ENCODE measurements around the gene PRDM10. TPM values are rescaled to one million over a fixed set of nuclear protein-coding genes. Genes with fewer than 3 reads are reported as not detected.

PRDM10 gene
- polyA plus RNA-seq, 1 donor from 2014 or later, result 13.7 TPM

DNA sequence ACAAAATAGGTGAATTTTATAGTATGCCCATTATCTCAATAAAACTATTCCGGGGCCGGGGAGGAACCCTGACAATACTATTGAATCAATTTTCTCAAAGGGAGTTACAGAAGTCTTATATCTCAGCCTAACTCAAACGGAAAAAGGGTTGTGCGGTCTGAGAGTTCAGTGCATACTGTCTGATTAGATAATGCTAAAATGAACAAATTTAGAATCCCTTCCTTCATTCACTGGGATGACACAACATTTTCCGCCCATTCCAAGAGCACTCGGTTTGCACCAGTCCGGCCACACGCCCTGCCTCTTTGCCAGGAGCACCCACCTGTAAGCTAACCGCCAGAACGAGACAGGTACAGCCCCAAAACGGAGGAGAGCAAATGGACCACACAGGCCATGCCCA, 57.3 kb downstream of the PRDM10 start:
- Histone ChIP-seq H3K27ac (ENCODE audit: low read length) (no peak overlapping the region), H3K79me2 (replicated peaks; ENCODE audit: insufficient read depth, low read length) (no peaks in the 10 kb centered on the region), H3K27me3 (ENCODE audit: insufficient read depth, low read depth, low read length) (no peaks in the 10 kb centered on the region), H3K4me3 (ENCODE audit: low read length) (no peak overlapping the region), H3K9me3 (ENCODE audit: low read length) (no peaks in the 10 kb centered on the region), H3K9ac (ENCODE audit: low read length) (no peak overlapping the region), H3F3A (ENCODE audit: insufficient read depth, low read length, poor library complexity, severe bottlenecking) (no peaks in the 10 kb centered on the region), H2AFZ (ENCODE audit: low read depth, low read length) (no peak overlapping the region), H3K4me2 (ENCODE audit: low read length) (no peak overlapping the region), H4K20me1 (ENCODE audit: insufficient read depth) (no peaks in the 10 kb centered on the region), H3K36me3 (ENCODE audit: insufficient read depth, low read length) (no peaks in the 10 kb centered on the region), H3K9me2 (ENCODE audit: insufficient read depth, low read length) (no peaks in the 10 kb centered on the region)
- TF ChIP-seq, protein P1, sequence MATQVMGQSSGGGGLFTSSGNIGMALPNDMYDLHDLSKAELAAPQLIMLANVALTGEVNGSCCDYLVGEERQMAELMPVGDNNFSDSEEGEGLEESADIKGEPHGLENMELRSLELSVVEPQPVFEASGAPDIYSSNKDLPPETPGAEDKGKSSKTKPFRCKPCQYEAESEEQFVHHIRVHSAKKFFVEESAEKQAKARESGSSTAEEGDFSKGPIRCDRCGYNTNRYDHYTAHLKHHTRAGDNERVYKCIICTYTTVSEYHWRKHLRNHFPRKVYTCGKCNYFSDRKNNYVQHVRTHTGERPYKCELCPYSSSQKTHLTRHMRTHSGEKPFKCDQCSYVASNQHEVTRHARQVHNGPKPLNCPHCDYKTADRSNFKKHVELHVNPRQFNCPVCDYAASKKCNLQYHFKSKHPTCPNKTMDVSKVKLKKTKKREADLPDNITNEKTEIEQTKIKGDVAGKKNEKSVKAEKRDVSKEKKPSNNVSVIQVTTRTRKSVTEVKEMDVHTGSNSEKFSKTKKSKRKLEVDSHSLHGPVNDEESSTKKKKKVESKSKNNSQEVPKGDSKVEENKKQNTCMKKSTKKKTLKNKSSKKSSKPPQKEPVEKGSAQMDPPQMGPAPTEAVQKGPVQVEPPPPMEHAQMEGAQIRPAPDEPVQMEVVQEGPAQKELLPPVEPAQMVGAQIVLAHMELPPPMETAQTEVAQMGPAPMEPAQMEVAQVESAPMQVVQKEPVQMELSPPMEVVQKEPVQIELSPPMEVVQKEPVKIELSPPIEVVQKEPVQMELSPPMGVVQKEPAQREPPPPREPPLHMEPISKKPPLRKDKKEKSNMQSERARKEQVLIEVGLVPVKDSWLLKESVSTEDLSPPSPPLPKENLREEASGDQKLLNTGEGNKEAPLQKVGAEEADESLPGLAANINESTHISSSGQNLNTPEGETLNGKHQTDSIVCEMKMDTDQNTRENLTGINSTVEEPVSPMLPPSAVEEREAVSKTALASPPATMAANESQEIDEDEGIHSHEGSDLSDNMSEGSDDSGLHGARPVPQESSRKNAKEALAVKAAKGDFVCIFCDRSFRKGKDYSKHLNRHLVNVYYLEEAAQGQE (IDR thresholded peaks at IDR 0.05; ENCODE audit: borderline replicate concordance), result no peak

DNA sequence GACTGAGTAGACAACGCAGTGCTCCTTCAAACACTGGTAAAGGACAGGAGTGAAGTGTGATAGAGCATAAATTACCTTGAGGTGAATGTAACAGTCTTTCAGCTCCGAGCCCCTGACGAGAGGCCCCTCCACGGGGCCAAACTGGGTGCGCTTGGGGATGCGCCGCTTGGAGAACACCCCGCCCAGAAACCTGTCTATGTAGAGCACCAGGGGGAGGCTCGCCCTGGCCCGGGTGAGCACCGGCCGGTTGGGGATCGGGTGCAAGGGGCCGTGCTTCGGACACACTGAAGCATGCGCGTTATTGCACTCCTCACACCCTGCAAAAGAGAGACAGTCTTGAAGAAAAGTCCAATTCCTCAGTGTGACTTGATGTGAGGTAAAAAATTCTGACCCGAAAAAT, 57.9 kb downstream of the PRDM10 start:
- Histone ChIP-seq H3K9ac (ENCODE audit: low read length) (no peak overlapping the region), H2AFZ (ENCODE audit: low read depth, low read length) (no peak overlapping the region), H3K9me3 (ENCODE audit: low read length) (no peaks in the 10 kb centered on the region), H3K4me2 (ENCODE audit: low read length) (no peak overlapping the region), H3K27me3 (ENCODE audit: insufficient read depth, low read depth, low read length) (no peaks in the 10 kb centered on the region), H4K20me1 (ENCODE audit: insufficient read depth) (no peaks in the 10 kb centered on the region), H3K9me2 (ENCODE audit: insufficient read depth, low read length) (no peaks in the 10 kb centered on the region), H3K36me3 (ENCODE audit: insufficient read depth, low read length) (no peaks in the 10 kb centered on the region), H3K79me2 (replicated peaks; ENCODE audit: insufficient read depth, low read length) (no peaks in the 10 kb centered on the region), H3K27ac (ENCODE audit: low read length) (no peak overlapping the region), H3K4me3 (ENCODE audit: low read length) (no peak overlapping the region), H3F3A (ENCODE audit: insufficient read depth, low read length, poor library complexity, severe bottlenecking) (no peaks in the 10 kb centered on the region)
- TF ChIP-seq EP300 (conservative IDR thresholded peaks at IDR 0.05; ENCODE audit: poor library complexity, severe bottlenecking), result no peak
- no peak for TF ChIP-seq EZH2 (IDR thresholded peaks at IDR 0.05; ENCODE audit: borderline replicate concordance, insufficient read depth, low read length, poor library complexity, severe bottlenecking)
- TF ChIP-seq, protein P2, sequence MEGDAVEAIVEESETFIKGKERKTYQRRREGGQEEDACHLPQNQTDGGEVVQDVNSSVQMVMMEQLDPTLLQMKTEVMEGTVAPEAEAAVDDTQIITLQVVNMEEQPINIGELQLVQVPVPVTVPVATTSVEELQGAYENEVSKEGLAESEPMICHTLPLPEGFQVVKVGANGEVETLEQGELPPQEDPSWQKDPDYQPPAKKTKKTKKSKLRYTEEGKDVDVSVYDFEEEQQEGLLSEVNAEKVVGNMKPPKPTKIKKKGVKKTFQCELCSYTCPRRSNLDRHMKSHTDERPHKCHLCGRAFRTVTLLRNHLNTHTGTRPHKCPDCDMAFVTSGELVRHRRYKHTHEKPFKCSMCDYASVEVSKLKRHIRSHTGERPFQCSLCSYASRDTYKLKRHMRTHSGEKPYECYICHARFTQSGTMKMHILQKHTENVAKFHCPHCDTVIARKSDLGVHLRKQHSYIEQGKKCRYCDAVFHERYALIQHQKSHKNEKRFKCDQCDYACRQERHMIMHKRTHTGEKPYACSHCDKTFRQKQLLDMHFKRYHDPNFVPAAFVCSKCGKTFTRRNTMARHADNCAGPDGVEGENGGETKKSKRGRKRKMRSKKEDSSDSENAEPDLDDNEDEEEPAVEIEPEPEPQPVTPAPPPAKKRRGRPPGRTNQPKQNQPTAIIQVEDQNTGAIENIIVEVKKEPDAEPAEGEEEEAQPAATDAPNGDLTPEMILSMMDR (IDR thresholded peaks at IDR 0.05; ENCODE audit: poor library complexity, severe bottlenecking), result no peak
- TF ChIP-seq POLR2AphosphoS5 (IDR thresholded peaks at IDR 0.05), result no peak
- TF ChIP-seq MXI1 (conservative IDR thresholded peaks at IDR 0.05; ENCODE audit: poor library complexity, severe bottlenecking), result no peak
- TF ChIP-seq SMC3 (conservative IDR thresholded peaks at IDR 0.05; ENCODE audit: poor library complexity), result no peak
- TF ChIP-seq TAF1 (IDR thresholded peaks at IDR 0.05; ENCODE audit: low read depth), result no peak
- no peak for TF ChIP-seq RAD21 (conservative IDR thresholded peaks at IDR 0.05)
- TF ChIP-seq, protein P1 (IDR thresholded peaks at IDR 0.05; ENCODE audit: borderline replicate concordance), result no peak
